CD1c-positive myeloid dendritic cell (primary cell): Measurements from ENCODE around the gene THEM5.
"Not testable (repeated sequence)": the region's sequence is repeated elsewhere in the genome, so short reads cannot be mapped to it uniquely, and the experiment has no call there.

Experiments
- DNase-seq: peaks from one replicate; pipeline ENCODE4 v3.0.0-alpha.2; 2016; ENCODE audit errors: extremely low spot score

The THEM5 gene

DNA sequence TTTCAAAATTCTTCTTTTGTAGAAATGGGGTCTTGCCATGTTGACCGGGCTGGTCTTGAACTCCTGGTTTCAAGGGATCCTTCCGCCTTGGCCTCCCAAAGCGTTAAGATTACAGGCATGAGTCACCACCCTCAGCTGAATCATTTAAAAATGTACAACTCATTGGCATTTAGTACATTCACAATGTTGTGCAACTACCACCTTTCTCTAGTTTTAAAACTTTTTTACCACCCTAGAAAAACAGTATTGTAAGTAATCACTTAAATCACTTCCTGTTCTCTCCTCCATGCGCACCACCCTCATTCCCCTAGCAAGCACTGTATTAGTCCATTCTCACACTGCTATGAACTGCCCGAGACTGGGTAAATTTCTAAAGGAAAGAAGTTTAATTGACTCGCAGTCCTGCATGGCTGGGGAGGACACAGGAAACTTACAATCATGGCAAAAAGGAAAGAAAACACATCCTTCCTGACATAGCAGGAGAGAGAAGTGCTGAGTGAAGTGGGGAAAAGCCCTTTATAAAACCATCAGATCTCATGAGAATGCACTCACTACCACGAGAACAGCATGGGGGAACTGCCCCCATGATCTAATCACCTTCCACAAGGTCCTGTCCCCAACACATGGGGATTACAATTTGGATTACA, 14.4 kb upstream of the THEM5 start:
- peak; percentile 72 for DNase-seq

DNA sequence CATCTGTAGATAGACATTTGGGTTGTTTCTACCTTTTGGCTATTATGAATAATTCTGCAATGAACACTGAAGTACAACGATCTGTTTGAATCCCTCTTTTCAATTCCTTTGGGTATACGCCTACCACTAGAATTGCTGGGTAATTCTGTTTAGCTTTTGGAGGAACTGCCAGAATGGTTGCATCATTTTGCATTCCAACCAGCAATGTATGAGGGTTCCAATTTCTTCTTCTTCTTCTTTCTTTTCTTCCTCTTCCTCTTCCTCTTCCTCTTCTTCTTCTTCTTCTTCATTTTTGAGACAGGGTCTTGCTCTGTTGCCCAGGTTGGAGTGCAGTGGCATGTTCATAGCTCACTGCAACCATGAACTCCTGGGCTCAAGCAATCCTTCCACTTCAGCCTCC, 13.8 kb upstream of the THEM5 start:
- DNase-seq, result peak; percentile 55

DNA sequence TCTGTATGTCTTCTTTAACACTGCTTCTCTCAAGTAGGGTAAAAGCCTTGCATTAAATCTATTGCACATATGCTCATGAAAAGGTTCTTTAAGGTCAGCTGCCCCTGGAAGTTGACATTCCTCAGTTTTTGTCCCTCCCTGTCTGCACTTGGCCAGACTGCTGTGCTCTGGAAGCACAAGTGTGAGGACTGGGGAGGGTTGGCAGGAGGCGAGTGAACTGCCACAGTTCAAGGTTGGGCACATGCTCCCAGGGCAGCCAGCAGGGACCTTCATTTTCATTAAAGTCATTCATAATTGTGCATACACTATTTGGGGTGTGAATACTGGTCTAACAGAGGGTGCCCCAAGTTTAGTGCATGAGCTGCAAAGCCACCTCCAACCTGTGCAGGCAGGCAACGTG, 10.9 kb upstream of the THEM5 start:
- DNase-seq, result no peak

DNA sequence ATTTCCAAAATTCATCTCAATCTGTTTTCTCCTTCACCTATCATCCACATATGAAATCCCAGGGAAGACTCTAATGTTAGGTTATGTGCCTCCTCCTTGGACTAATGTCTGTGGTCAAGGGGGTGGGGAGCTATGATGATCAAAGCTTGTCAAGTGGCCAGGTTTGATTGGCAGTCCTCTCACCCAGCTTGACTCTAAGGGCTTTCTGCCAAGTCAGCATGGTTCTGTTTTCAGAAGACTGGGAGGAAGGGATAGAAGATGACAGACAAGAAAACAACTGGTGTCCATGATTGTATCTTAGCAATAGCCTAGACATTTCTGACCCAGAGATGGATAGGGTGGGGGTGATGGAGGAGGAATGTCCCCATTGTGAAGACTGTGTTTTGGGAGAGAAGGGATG, 9.1 kb upstream of the THEM5 start:
- no peak for DNase-seq

DNA sequence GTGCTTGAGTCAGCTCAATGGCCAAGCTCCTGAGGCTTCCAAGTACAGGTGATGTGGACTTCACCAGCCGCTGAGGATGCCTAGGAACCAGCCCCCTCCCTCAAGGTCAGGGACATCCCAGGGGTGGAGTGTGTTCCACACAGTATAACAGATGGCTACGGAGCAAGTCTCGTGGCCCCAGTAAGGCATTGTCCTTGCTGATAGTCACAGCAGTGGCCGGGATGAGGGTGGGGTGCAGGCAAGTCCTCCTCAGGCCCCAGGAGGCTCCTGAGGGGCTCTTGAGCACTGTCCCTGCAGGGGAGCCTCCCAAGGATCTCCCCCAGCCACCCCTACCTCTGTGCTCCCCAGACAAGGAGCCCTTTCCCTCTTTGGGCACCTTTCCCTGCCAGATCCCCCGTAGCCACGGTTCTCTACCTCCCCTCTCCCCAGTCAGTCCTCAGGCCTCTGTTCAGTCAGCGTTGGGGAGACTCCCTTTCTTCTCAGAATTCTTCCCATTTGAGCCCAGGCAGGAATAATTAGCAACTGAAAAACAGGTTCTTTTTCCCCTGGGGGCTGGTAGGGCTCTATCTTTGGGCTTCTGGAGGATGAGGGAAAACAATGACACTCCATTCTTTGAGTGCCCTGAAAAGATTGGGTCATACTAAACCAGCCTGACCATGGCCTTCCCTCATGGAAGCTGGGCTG, 7.1 kb upstream of the THEM5 start:
- no peak for DNase-seq

DNA sequence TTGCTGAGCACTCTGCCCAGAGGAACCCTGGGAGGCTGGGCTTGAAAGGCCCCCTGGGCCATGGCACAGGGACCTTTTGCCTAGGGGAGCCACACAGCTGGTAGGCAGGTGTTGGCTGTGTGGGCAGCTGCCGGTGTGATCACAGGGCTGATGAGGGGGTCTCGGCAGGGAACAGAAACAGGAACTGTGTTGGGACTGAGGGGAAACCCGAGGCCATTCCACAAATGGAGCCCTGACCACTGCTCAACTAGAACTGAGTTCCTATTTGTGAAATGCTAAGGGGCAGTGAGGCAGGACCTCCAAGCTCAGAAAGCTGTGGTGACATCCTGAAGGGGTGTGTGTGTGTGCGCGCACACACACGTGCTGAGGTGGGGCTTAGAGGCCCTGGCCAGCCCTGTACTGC, 6.4 kb upstream of the THEM5 start:
- DNase-seq, result no peak

DNA sequence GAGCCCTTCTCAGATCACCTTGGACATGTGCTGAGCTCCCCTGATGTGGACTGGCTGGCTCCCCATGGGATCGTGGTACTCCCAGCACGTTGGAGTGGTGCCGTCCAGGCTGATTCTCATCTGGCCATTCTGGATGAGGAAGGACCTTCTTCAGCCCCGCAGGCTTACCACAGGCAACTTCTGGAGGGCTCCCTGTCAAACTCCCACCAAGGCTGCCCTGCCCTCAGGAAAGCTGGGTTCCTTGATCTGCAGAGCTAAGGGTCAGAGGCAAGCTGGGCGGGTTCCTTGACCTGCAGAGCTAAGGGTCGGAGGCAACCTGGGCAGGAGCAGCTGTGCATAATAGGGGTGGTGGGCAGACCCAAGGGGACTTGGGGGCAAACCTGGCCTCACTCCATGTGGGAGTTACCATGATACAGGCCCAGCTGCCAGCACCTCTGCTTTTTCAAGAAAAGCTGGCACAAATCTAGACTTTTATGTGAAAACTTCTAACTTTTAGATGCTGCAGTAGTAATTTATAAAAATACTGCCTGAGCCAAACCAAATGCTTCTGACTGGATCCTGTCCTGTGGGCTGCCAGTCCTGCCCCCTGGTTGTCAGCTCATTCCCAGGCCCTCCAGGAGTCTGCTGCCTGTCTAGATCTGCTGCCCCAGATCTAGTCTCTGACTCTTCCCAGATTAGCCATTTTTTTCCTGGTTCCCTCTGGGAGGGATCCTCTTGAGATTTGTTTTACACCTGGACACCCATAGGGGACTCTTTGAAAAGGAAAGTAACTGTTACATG, 5.6 kb upstream of the THEM5 start:
- no peak for DNase-seq

DNA sequence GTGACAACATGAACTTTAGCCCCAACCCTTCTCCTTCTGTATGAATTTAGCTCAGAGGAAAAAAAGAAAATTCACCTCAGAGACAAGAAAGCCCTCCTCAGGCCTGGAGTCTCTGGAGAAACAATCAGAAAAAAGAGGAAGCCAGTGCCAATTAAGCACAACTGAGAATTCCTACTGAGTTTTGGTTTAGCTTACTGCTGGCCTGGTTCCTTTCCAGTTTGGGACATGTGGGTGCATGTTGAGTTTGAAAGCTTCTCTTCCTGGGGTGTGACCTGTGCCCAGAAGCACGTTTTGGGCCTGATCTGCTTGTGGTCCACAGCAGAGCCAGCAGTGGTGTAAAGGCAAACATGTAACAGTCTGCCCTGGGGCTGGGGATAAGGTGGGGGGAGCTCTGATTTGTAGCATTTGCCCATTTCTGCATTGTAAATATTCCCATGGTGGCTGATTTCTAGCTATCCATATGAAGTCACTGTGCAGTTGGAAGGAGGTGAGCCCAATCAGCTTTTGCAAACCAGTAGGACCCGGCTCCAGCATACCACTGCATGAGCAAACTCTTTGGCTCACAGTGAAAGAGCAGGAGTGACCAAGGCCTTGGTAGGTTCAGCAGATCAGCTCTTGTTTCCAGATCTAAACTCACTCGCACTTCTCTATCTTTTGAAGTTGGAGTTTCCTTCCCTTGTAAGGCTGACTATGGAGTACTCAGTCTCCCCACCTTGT, 4.7 kb upstream of the THEM5 start:
- DNase-seq, result peak; percentile 29

DNA sequence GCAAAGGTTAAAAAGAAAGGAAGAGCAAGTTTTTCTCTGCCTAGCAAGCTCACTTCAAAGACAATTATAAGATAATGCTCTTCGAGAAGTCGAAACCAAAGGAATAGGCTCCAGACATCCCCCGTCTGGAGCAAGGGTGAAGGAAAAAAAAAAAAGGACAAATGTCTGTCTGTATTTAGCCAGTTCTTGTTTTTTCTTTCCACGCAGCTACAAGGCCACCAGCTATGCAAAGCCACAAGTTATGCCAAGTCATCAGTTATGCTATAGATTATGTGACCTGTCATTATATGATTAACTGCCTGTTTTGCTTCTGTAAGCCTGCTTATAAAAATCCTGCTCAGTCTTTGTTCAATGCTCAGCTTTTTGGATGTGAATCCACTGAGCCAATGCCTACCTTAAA, 2.4 kb upstream of the THEM5 start:
- DNase-seq, result no peak

DNA sequence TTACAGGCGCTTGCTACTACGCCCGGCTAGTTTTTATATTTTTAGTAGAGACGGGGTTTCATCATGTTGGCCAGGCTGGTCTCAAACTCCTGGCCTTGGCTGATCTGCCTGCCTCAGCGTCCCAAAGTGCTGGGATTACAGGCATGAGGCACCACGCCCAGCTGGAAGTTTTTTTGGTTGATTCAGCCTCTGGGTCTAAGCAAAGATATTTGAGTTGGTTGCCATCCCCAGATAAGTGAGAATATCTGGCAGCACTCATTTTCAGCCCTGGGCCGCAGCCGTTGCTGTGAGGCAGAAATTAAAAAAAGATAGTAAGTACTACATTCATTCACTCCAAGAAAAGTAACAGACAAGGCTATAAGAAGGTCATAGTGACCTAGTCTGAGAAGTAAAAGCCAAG, 2.0 kb upstream of the THEM5 start:
- not testable (repeated sequence) for DNase-seq

DNA sequence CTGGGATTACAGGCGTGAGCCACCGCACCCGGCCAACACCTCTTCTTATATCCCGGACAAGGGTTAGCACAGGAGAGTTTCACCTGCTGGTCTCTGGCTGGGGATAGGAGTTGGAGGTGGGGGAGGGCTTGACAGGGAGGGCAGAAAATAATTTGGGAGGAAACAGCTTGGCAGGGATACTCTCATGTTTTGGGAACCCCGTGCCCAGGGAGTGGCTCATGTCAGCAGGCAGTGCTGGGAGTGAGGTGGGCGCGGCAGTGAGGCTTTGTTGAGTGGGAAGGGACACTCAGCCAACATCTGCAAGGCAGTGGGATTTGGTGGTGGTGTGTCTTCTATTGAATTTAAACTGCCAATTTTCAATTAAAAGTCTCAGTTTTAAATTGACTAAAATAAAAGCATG, 1.1 kb upstream of the THEM5 start:
- DNase-seq, result no peak

DNA sequence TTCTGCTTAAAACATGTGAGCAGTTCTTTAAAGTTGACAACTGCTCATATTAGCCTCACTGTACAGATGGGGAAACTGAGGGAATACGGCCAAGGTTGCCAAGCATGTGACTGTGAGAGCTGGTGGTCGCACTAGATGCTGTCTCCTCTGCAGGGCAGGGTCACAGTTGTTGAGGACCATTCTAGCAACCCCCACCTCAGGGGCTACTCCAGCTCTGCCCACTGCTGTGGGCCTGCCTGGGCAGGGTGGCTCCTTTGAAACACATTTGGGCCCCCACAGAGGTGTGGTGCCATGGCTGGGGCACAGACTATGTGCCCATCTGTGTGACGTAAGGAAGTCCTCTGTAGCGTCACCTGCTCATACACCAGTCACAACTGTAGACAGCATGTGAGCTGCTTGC, 779 bp downstream of the THEM5 start:
- DNase-seq, result no peak

DNA sequence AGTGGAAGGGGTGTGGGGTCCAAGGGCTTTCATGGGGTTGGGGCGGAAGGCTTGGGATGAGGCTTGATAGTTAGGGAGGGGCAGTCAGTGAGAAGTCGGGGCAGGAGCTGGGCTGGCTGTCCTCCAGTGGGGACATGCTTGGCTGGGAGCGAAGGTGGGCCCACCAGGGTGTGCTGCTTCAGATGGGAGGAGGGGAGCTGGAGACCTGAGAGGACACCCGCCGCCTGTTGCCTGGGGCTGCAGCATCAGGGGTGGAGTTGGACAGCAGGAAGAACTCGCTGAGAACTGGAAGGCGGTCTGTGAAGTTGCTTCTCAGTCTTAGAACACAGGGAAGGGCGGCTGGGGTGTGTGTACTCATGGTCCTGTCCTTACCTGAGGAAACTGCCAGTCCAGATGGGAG, 1.6 kb downstream of the THEM5 start:
- no peak for DNase-seq

DNA sequence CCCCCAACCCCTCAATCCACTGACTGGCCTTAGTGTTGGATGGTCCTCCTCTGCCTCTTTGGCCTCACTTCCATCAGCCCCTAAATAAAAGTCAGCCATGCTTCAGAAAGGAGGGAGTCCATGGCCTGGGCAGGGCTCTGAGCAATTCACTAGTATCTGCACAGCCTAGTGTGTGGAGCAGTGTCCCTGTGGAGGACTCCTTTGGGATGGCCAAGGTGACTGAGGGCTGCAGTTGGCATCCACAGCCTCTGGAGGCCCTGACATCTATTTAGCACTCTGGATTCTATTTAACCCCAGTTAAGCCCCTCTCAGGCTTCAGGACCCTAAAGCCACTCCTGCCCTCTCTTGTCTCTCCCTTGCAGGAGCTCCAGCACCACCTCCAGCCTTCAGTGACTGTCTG, 3.6 kb downstream of the THEM5 start:
- no peak for DNase-seq

DNA sequence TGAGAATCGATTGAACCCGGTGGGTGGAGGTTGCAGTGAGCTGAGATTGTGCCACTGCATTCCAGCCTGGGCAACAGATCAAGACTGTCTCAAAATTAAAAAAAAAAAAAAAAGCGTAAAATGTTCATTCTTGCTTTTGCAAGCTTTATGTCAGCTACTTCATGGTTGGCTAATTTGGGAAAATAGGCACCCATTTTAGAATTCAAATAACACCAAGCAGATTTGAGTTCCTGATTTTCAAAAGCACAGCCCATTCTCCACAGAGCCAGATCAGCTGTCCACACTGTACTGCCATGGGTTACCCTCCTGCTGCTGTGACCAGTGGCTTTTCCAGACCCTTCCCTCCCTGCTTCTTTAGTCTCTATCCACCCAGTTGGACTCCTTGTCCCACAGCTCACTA, 4.4 kb downstream of the THEM5 start:
- DNase-seq, result no peak

DNA sequence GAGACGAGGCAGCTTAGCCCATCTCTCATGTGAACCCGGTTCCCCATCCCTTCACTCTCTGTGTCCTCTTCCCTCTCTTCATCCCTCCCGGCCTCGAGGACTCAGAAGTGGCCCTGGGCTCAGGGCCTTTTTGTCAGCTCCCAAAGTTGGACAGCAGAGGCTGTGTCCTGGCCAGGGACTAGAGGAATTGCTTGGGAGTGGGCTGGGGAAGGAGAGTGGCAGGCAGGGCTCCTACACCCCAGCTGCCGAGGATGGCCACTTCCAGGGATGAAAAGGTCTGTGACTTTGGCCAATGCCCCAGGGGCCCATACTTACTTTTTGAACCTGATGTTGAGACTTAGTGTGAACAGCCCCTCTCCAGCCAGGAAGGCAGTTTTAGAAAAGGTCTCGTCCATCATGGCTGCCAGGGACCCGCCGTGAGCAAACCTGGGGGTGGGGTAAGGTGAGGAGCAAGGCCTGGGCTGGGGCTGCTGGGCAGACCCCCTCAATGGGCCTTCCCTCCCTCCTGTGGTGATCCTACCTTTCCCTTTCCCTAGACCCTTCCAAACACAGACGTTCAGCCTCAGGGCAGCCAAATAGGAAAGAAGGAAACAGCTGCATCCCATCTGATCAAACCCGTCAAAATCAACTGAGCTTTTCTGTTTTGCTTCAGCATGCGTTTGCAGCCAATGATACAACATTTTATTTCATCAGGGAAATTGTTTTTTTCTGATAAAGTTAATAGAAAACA, 5.5 kb downstream of the THEM5 start:
- DNase-seq, result no peak

DNA sequence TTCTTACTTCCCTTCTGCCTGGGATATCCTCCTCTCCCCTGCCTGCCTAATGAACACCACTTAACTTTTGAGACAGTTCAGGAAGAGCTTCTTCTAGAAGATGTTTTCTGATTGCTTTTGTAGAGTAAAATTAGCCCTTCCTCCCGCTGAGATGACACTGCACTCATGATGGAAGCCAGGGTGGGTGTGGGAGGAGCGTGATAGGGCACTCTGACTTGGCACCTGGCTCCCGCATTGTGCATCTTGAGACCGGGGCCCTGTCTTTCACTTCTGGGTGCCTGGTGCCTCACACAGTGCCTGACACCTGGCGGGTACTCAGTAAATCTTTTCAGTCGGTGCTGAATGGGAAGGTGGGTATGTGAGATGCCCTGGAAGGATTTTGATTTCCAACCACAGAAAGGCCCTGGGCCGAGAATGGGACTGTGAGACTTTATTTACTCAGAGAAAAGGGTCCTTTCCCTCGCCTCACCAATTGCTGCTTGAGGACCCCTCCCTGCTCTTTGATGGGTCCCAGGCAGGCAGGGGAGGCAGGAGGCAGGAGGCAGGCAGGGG, 6.8 kb downstream of the THEM5 start:
- DNase-seq, result no peak

DNA sequence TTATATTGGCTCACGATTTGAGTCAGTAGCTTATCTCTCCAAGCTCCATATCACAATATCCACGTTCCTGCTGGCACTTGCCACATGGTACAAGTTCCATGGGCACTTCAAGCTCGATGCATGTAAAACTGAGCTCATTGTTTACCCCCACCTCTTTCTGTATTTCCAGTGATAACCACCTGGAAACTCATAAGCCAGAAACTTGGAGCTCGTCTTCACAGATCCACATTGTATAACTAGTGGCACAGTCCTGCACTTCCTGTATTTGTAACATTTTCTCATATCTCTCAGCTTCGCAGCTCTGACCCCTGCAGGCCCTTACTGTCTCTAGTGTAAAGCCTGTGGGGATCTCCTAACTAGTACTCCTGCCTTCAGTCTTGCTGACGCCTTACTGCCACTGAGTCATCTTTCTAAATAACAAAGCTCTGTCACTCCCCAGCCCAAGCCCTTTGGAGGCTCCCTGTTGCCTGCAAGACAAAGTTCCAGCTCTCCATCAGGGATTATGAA, 7.4 kb downstream of the THEM5 start:
- DNase-seq, result no peak

DNA sequence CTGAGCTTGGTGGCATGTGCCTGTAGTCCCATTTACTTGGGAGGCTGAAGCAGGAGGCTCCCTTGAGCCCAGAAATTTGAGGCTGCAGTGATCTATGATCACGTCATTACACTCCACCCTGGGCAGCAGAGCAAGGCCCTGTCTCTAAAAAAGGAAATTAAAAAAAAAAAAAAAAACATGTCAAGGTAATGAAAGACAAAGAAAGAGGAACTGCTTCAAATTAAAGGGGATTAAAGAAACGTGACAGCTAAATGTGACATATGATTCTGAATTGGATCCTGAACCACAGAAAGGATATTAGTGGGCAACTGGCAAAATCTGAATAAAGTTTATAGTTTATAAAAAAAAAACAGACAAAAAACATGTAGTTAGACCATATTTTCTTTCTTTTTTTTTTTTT, 10.1 kb downstream of the THEM5 start:
- DNase-seq, result no peak

DNA sequence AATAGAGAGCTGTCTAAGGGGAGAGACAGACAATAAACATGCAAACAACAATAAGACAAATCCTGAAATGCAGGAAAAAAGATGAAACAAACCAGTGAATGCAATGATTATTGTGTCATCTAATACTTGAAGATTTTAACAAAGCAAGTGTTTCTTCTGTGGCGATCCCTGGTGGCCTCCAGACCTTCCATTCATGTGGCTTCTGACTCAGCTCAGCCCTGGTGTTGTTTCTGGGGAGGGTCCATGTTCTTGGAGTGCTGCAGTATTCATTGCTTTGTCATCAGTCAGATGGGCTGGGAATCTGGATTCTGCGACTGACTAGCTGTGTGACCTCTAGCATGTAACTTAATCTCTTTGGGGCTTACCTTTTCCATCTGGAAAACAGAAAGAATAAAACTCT, 12.4 kb downstream of the THEM5 start:
- no peak for DNase-seq

DNA sequence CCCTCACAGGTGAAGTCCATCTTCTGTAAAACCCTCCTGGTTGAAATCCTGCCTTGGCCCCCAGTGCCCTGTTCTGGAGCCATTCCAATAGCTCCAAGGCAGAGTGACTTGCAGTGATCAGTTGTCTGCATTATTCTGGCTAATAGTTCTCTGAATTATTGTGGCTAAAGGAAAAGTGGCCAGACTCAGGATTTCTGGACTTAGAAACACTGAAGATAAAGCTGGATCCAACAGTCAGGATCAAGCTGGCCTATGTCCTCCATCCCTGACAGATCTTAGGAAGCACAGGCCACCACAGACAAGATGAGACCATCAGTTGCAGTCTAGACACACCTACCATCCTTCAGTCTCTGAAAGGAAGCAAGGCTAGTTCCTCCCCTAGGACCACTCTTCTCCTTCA, 13.1 kb downstream of the THEM5 start:
- no peak for DNase-seq
